BE2C (cell line): ENCODE measurements around the gene PRICKLE3.
A peak's percentile ranks its signal among the peaks of the same experiment; 100 is the strongest.

ENCODE experiments used
- DNase-seq: peaks from one replicate; pipeline ENCODE4 v3.0.0-alpha.2; 2020
- H3K27me3 ChIP-seq: fragments of 250-450 bp; sonication (Bioruptor Pico); 2 replicates; pipeline ENCODE4 v1.5.1; 2020; ENCODE audit warnings: mild to moderate bottlenecking
- H3K36me3 ChIP-seq: fragments of 250-450 bp; sonication (Bioruptor Pico); 2 replicates; pipeline ENCODE4 v1.5.1; 2020; ENCODE audit warnings: mild to moderate bottlenecking
- H3K4me1 ChIP-seq: fragments of 250-450 bp; sonication (Bioruptor Pico); 2 replicates; pipeline ENCODE4 v1.5.1; 2020
- H3K4me3 ChIP-seq: 2 replicates; pipeline ENCODE4 v1.5.1; 2011; ENCODE audit warnings: low read depth, low read length
- H3K9me3 ChIP-seq: fragments of 250-450 bp; sonication (Bioruptor Pico); 2 replicates; pipeline ENCODE4 v1.5.1; 2020
- CTCF ChIP-seq: IDR thresholded peaks from 2 replicates; pipeline ENCODE4 v1.5.1; 2012; ENCODE audit warnings: mild to moderate bottlenecking, low read depth, low read length

PRICKLE3 gene

GRCh38 chrX:49166914-49167739 lies 19.0 kb downstream of the PRICKLE3 start:
- peak overlapping the region; percentile 54 for H3K4me3 ChIP-seq
- no peaks in the 10 kb centered on the region for H3K36me3 ChIP-seq
- peaks cover 4% of the 10 kb centered on the region for H3K4me1 ChIP-seq
- DNase-seq, result peak; percentile 34
- H3K27me3 ChIP-seq, result no peaks in the 10 kb centered on the region
- H3K9me3 ChIP-seq, result no peaks in the 10 kb centered on the region
- no peak for TF ChIP-seq CTCF

- peak; percentile 89 for DNase-seq
- no peaks in the 10 kb centered on the region for H3K27me3 ChIP-seq
- no peaks in the 10 kb centered on the region for H3K36me3 ChIP-seq
- peaks cover 4% of the 10 kb centered on the region for H3K4me1 ChIP-seq
- TF ChIP-seq CTCF, result peak; percentile 47
- H3K4me3 ChIP-seq, result peak overlapping the region; percentile 54
- no peaks in the 10 kb centered on the region for H3K9me3 ChIP-seq
These were observed 20.0 kb downstream of the PRICKLE3 start for GRCh38 chrX:49165901-49166881.

GRCh38 chrX:49164589-49165360 lies 21.4 kb downstream of the PRICKLE3 start:
- no peak for TF ChIP-seq CTCF
- Histone ChIP-seq H3K27me3 (no peaks in the 10 kb centered on the region), H3K4me3 (no peak overlapping the region), H3K36me3 (no peaks in the 10 kb centered on the region), H3K9me3 (no peaks in the 10 kb centered on the region), H3K4me1 (peaks cover 4% of the 10 kb centered on the region)
- DNase-seq, result no peak

- H3K36me3 ChIP-seq, result no peaks in the 10 kb centered on the region
- no peaks in the 10 kb centered on the region for H3K27me3 ChIP-seq
- peak; percentile 43 for TF ChIP-seq CTCF
- peak; percentile 88 for DNase-seq
- H3K4me1 ChIP-seq, result peaks cover 4% of the 10 kb centered on the region
- peak overlapping the region; percentile 50 for H3K4me3 ChIP-seq
- H3K9me3 ChIP-seq, result no peaks in the 10 kb centered on the region
These were observed 22.4 kb downstream of the PRICKLE3 start for GRCh38 chrX:49163555-49164419.

GRCh38 chrX:49162620-49163019 lies 23.6 kb downstream of the PRICKLE3 start, which contains the start of gene MAGIX:
MAGIX (plus strand) TSS chrX:49162758; CDS start chrX:49162890, 132 bp downstream.
- TF ChIP-seq CTCF, result no peak
- H3K4me1 ChIP-seq, result peaks cover 4% of the 10 kb centered on the region
- DNase-seq, result no peak
- H3K36me3 ChIP-seq, result no peaks in the 10 kb centered on the region
- H3K9me3 ChIP-seq, result no peaks in the 10 kb centered on the region
- peak within 1 kb of the TSS; percentile 50 for H3K4me3 ChIP-seq
- no peaks in the 10 kb centered on the region for H3K27me3 ChIP-seq
